SU-DHL-6 (cell line): ENCODE measurements around the gene PBX2.

ENCODE experiments used
- EZH2phosphoT487 ChIP-seq: fragments of 200-600 bp; sonication (generic), shearing (Covaris generic); conservative IDR thresholded peaks from 2 replicates; pipeline ENCODE4 v1.6.1; 2018; ENCODE audit warnings: mild to moderate bottlenecking, antibody characterized with exemption, low read length, moderate library complexity, mixed read lengths
- TF ChIP-seq, protein P1 (sequence below): fragments of 200-600 bp; sonication (generic); IDR thresholded peaks from one replicate; pipeline ENCODE4 v1.5.1; 2017; ENCODE audit warnings: antibody characterized with exemption, mild to moderate bottlenecking, low read length, moderate library complexity; ENCODE audit not compliant: insufficient read depth, poor library complexity, severe bottlenecking

DNA sequence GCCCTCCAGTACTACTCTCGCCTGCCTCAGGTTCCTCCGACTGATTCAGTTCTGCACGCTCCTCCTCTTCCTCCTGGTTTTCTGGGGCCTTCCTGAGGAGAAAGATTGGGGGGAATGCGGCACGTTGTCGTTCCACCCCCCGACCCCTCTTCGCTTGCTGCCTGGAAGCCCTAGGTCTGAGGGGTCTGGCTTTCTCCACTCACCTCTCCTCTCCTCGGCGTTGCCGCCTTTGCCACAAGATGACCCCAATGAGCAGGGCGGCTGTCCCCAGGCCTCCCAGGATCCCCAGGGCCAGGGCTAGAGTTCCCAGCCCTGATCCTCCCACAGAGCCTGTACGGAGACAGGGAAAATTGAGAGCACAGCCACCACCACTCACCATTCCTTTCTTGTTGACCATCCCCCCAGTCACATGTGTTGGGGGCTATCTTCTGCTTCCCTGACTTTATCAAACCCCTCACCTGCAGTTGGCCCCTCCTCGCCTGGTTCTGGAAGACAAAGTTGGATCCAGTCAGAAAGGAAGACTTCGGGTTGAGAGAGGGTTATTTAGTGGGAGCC lies 8.8 kb downstream of the PBX2 start:
- TF ChIP-seq, protein P1, sequence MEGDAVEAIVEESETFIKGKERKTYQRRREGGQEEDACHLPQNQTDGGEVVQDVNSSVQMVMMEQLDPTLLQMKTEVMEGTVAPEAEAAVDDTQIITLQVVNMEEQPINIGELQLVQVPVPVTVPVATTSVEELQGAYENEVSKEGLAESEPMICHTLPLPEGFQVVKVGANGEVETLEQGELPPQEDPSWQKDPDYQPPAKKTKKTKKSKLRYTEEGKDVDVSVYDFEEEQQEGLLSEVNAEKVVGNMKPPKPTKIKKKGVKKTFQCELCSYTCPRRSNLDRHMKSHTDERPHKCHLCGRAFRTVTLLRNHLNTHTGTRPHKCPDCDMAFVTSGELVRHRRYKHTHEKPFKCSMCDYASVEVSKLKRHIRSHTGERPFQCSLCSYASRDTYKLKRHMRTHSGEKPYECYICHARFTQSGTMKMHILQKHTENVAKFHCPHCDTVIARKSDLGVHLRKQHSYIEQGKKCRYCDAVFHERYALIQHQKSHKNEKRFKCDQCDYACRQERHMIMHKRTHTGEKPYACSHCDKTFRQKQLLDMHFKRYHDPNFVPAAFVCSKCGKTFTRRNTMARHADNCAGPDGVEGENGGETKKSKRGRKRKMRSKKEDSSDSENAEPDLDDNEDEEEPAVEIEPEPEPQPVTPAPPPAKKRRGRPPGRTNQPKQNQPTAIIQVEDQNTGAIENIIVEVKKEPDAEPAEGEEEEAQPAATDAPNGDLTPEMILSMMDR = no peak
- TF ChIP-seq EZH2phosphoT487 = no peak
